Measurements from ENCODE around the gene THAP7. TPM values are rescaled to one million over a fixed set of nuclear protein-coding genes. Genes with fewer than 3 reads are reported as not detected.

The THAP7 gene
- total RNA-seq, 2 experiments from 2014 or later, result 24.7 to 25.4 TPM

- H3K4me3 Mint-ChIP-seq, result no peak overlapping the region
- POLR2A ChIA-PET, result interaction anchor here (1.4 kb wide), 1 partner anchor 29 kb away, joined by 3 read pairs; no protein-coding TSS in a partner anchor
- H3K9me3 Mint-ChIP-seq, result no peaks in the 10 kb centered on the region
- H3K4me1 Mint-ChIP-seq, result peaks cover 14% of the 10 kb centered on the region
- no peak for DNase-seq
- CTCF ChIA-PET, result interaction anchor here (0.9 kb wide), 1 partner anchor 9 kb away, joined by 8 read pairs; no protein-coding TSS in a partner anchor
- peaks cover 6% of the 10 kb centered on the region for H3K27me3 Mint-ChIP-seq
- H3K36me3 Mint-ChIP-seq (ENCODE audit: low read depth), result peaks cover 41% of the 10 kb centered on the region
- no peak overlapping the region for H3K27ac Mint-ChIP-seq
These were observed 49.2 kb downstream of the THAP7 start for GRCh38 chr22:20952544-20953341.

- H3K9me3 Mint-ChIP-seq, result no peaks in the 10 kb centered on the region
These were observed 50.0 kb downstream of the THAP7 start for GRCh38 chr22:20951932-20952380.

DNA sequence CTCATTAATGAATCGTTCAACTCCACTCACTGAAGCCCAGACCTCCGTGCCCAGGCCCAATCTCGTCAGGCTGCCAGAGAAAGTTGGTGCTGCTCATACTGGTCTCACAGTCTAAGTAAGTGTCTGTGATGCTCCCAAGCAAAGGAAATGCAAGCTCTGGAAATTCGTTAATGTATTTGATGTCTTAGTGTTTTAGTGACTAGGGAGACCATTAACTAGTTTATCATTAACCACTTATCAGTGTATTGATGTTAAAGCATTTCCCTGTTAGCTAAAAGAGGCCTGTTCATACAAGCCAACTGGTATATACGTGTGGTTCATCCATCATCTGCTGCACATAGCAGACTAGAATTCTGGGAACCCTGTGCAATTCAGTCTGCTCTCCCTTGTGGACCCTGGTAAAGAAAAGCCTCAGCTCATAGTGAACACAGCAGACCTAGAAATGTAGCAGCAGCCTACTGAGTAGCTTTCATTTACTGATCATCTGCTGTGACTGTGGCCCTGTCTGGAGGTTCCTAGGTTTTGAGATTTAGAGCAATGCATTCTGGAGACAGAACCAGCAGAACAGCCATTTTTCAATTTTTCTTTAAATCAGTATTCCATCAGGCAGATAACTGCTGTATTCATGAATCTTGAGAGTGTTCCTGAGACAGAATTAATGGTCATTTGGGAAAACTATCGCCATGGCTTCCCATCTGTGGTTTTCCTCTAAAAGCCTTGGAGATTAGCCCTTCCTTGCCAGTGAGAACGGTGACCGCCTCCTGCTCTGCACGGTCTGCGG, 50.6 kb downstream of the THAP7 start:
- POLR2A ChIA-PET, result no interaction called here
- CTCF ChIA-PET, result no interaction called here
- H3K9me3 Mint-ChIP-seq, result no peaks in the 10 kb centered on the region

More at GRCh38 chr22:20951932-20952380, 50.0 kb downstream of the THAP7 start:
- POLR2A ChIA-PET, result no interaction called here
- Mint-ChIP-seq H3K4me1 (peaks cover 14% of the 10 kb centered on the region), H3K36me3 (ENCODE audit: low read depth) (peaks cover 41% of the 10 kb centered on the region), H3K27me3 (peaks cover 5% of the 10 kb centered on the region), H3K27ac (no peak overlapping the region), H3K4me3 (no peak overlapping the region)
- CTCF ChIA-PET, result no interaction called here
- no peak for DNase-seq

GRCh38 chr22:20949698-20950183, 52.2 kb downstream of the THAP7 start:
- no peak overlapping the region for H3K27ac Mint-ChIP-seq

More for the DNA sequence above, 50.6 kb downstream of the THAP7 start:
- peaks cover 45% of the 10 kb centered on the region for H3K36me3 Mint-ChIP-seq (ENCODE audit: low read depth)
- H3K27me3 Mint-ChIP-seq, result peaks cover 1% of the 10 kb centered on the region
- no peak overlapping the region for H3K27ac Mint-ChIP-seq
- DNase-seq, result no peak
- H3K4me3 Mint-ChIP-seq, result no peak overlapping the region
- peaks cover 16% of the 10 kb centered on the region for H3K4me1 Mint-ChIP-seq

More at GRCh38 chr22:20949698-20950183, 52.2 kb downstream of the THAP7 start:
- Mint-ChIP-seq H3K27me3 (no peaks in the 10 kb centered on the region), H3K36me3 (ENCODE audit: low read depth) (peaks cover 53% of the 10 kb centered on the region), H3K4me3 (no peak overlapping the region), H3K4me1 (peaks cover 15% of the 10 kb centered on the region), H3K9me3 (no peaks in the 10 kb centered on the region)
- ChIA-PET CTCF (interaction anchor here (1.8 kb wide), 1 partner anchor 33 kb away, joined by 4 read pairs; the partner anchor contains the start of gene CRKL), POLR2A (no interaction called here)
- no peak for DNase-seq

Other genes starting within 250 kb of the THAP7 start
- not detected for gene SERPIND1, start 228.0 kb downstream of the THAP7 start, total RNA-seq
- 100 to 1,000 TPM in 1 of 2 experiments, 10 to 100 TPM in 1; 85.8 to 100 TPM for gene PI4KA, start 143.3 kb downstream of the THAP7 start, total RNA-seq
- 10 to 100 TPM; 34.7 to 35.6 TPM for gene SNAP29, start 143.1 kb downstream of the THAP7 start, total RNA-seq
- 10 to 100 TPM; 84.8 to 88.2 TPM for gene CRKL, start 84.7 kb downstream of the THAP7 start, total RNA-seq
- gene AIFM3, start 34.9 kb downstream of the THAP7 start, total RNA-seq, result under 1 TPM; 0.23 to 0.58 TPM
- gene LZTR1, start 19.8 kb downstream of the THAP7 start, total RNA-seq, result 10 to 100 TPM; 53.3 to 60.3 TPM
- gene P2RX6, start 13.0 kb upstream of the THAP7 start, total RNA-seq, result under 1 TPM; 0.08 to 0.23 TPM
- gene SLC7A4, start 30.4 kb upstream of the THAP7 start, total RNA-seq, result not detected
- not detected for gene LRRC74B, start 43.8 kb upstream of the THAP7 start, total RNA-seq